GM10248 (cell line): Measurements from ENCODE around the gene KRTAP12-4.

Source experiments
- CTCF ChIA-PET: fragments of 300-600 bp; sonication (Branson Sonifier 250); formaldehyde crosslinking; extraction: SDS; loops from one replicate; lab custom pipeline; 2021; ENCODE audit warnings: antibody characterized with exemption; lab: Yijun Ruan, JAX
- POLR2A ChIA-PET: fragments of 350-650 bp; sonication (Branson Sonifier 250); formaldehyde crosslinking; extraction: SDS; loops from one replicate; lab custom pipeline; 2020; ENCODE audit warnings: antibody characterized with exemption; lab: Yijun Ruan, JAX
- DNase-seq: peaks from one replicate; pipeline ENCODE4 v3.0.0; 2012; ENCODE audit errors: extremely low spot score
- TF ChIP-seq, protein P1 (sequence below): IDR thresholded peaks from 2 replicates; pipeline ENCODE4 v1.5.1; 2012; ENCODE audit warnings: mild to moderate bottlenecking, low read depth; ENCODE audit errors: extremely low read depth, missing control alignments, control extremely low read depth

The KRTAP12-4 gene

GRCh38 chr21:44615911-44616590, 38.4 kb downstream of the KRTAP12-4 start:
- ChIA-PET CTCF (no interaction called here), POLR2A (no interaction called here)
- TF ChIP-seq, protein P1, sequence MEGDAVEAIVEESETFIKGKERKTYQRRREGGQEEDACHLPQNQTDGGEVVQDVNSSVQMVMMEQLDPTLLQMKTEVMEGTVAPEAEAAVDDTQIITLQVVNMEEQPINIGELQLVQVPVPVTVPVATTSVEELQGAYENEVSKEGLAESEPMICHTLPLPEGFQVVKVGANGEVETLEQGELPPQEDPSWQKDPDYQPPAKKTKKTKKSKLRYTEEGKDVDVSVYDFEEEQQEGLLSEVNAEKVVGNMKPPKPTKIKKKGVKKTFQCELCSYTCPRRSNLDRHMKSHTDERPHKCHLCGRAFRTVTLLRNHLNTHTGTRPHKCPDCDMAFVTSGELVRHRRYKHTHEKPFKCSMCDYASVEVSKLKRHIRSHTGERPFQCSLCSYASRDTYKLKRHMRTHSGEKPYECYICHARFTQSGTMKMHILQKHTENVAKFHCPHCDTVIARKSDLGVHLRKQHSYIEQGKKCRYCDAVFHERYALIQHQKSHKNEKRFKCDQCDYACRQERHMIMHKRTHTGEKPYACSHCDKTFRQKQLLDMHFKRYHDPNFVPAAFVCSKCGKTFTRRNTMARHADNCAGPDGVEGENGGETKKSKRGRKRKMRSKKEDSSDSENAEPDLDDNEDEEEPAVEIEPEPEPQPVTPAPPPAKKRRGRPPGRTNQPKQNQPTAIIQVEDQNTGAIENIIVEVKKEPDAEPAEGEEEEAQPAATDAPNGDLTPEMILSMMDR: no peak
- DNase-seq: no peak

GRCh38 chr21:44615466-44615865, 39.0 kb downstream of the KRTAP12-4 start:
- no peak for DNase-seq
- CTCF ChIA-PET: no interaction called here
- POLR2A ChIA-PET: no interaction called here
- TF ChIP-seq, protein P1: no peak

DNA sequence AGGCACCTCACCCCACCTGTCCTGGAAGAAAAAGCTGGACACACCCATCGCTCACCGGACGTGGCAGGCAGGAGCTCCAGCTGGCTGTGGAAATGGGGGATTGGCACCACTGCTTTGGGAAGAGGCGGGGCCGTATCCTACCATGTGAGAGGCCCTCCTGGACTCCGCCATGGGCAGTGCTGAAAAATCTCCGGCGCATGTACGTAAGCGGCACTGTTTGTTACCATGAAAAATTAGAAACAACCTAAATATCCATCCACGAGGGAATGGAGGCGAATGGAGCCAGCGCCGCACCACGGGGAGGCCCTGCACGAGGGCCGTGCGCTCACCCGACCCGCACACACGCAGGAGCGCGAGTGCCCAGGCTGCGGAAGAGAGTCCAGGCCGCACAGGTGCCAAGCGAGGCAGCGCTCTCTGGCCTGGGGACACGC, 39.5 kb downstream of the KRTAP12-4 start:
- no peak for DNase-seq
- CTCF ChIA-PET: no interaction called here
- TF ChIP-seq, protein P1: no peak
- POLR2A ChIA-PET: no interaction called here

DNA sequence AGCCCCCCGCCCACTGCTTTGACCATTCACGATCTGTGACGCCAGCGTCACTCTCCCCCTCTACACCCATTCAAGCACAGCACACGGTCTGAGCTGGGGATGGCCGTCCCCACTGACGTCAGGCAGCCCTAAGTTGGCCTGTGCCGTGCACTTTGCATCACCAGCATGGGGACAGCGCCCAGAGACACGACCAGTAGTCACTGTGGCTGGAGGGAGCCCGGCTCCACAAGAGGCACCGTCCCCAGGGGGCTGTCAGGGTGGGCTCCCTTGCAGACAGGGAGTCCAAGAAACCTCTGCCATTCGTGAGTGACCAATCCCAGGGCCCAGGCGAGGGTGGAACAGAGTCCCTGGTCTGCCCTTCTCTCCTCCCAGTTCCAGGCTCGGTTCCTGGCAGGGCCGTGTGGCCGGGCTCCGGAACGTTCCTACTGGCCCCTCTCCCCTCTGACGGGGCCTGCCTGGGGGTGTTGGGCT, 40.3 kb downstream of the KRTAP12-4 start:
- ChIA-PET CTCF (no interaction called here), POLR2A (no interaction called here)
- TF ChIP-seq, protein P1: no peak
- DNase-seq: no peak

DNA sequence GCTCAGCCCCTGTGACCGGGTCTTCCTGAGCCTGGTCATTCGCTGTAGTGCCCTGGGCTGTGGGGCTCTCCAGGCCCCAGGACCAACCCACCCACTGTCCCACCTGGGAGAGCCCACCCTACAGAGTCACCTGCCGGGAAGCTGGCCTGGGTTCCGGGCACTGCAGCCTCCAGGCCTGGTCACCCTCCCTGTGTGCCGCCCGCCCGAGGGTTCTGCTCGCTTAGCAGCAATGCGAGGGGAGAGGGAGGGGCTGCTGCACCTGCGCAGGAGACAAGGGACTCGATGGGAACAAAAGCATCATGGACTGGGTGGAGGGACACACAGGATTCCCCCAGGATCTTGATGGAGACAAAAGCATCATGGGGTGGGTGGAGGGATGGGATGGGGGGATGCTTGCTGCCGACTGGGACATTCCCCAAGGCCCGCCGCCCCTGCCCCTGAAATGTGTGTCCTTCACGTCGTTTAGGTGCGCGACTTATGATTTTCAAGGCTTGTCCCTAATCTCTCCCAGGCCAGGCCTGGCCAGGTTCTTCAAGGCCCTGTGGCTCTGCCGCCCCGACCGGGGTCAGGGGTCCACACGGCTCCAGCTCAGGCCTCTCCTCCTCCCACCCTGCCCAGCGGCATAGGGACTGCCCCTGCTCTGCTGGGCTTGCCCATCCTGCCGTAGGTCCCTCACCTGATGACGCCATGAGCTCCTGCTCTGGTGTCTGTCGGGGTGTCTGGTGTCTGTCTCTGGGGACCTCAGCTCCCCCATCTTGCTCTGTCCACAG, 40.9 kb downstream of the KRTAP12-4 start:
- ChIA-PET POLR2A (no interaction called here), CTCF (no interaction called here)
- no peak for DNase-seq
- TF ChIP-seq, protein P1: no peak

- CTCF ChIA-PET: no interaction called here
- TF ChIP-seq, protein P1: no peak
- DNase-seq: no peak
- POLR2A ChIA-PET: no interaction called here
Measured at GRCh38 chr21:44612669-44613229, 41.7 kb downstream of the KRTAP12-4 start.
